Adrenal gland (tissue), 12 donors: ENCODE results near the gene BAHCC1. TPM values are rescaled to one million over a fixed set of nuclear protein-coding genes. Genes with fewer than 3 reads are reported as not detected.

Experiments
- DNase-seq, 7 donors: peaks; one replicate each; pipeline ENCODE4 v3.0.0-alpha.2; 2019 to 2020
- H3K27ac ChIP-seq, 5 donors: fragments of 200-600 bp; sonication (generic) in 4 of 5; 1 replicate in 3 of 5; 2 replicates in 2 of 5; pipeline versions ENCODE4 v1.5.1 to v1.8.0; 2016 to 2020; ENCODE audit warnings: mild to moderate bottlenecking in 1 of 5
- H3K27me3 ChIP-seq: fragments of 200-600 bp; 2 replicates; pipeline ENCODE4 v1.8.0; 2021
- H3K36me3 ChIP-seq, 2 donors: fragments of 200-600 bp; replicated peaks in 1 of 2; 1 replicate in 1 of 2; 2 replicates in 1 of 2; pipeline versions ENCODE4 v1.5.1 to v1.8.0; 2018 to 2022
- H3K4me1 ChIP-seq, 2 donors: fragments of 200-600 bp; replicated peaks in 1 of 2; 1 replicate in 1 of 2; 2 replicates in 1 of 2; pipeline versions ENCODE4 v1.5.1 to v1.8.0; 2018 to 2021
- H3K4me3 ChIP-seq, 4 donors: fragments of 200-600 bp; sonication (generic) in 3 of 4; one replicate each; pipeline ENCODE4 v1.5.1; 2016 to 2018
- H3K9me3 ChIP-seq, 3 donors: fragments of 200-600 bp; sonication (generic) in 1 of 3; replicated peaks in 1 of 3; 1 replicate in 2 of 3; 2 replicates in 1 of 3; pipeline versions ENCODE4 v1.5.1 to v1.8.0; 2016 to 2021
- POLR2A ChIP-seq, 2 donors: fragments of 450-650 bp; IDR thresholded peaks; one replicate each; pipeline ENCODE4 v1.6.1; 2017; ENCODE audit warnings: antibody characterized with exemption in 2 of 2, mild to moderate bottlenecking in 2 of 2, moderate library complexity in 1 of 2
- WGBS, 4 donors: extraction: QIAGEN DNeasy Blood & Tissue Kit in 2 of 4; methylation state at CpG; one replicate each; pipeline versions ENCODE4 v1.1.5 to v1.1.7; 2013 to 2017; 5-methylcytosine and 5-hydroxymethylcytosine counted together
- intact Hi-C, 2 donors: fragments of 100-400 bp; cut with DNase I; formaldehyde crosslinking; loops; one replicate each; pipeline versions ENCODE4 v1.14.1 to v1.15.0; 2022 to 2023
- polyA plus RNA-seq, 3 donors: library from polyadenylated mRNA; stranded (reverse); fragments of 200-250 nt in 2 of 3; fragments of 350-450 nt in 1 of 3; fragmentation: Illumina TruSeq in 1 of 3; extraction: RNeasy Lipid Tissue Mini Kit (QIAGEN cat#74804) in 1 of 3; gene quantifications; one replicate each; pipeline ENCODE4 v1.2.3, GENCODE V29; 2013 to 2014
- total RNA-seq, 9 donors: library from RNA; depleted of rRNA in 4 of 9; stranded (reverse); fragments of >200 nt in 4 of 9; fragments of 120-200 nt in 1 of 9; fragmentation: NEBNext Ultra II Directional in 1 of 9; extraction: Animal tissue kit (Norgen Biotek cat#: 25700) in 1 of 9; gene quantifications; one replicate each; pipeline versions ENCODE4 v1.1.0 to v1.2.4, GENCODE V29; 2013 to 2023
- TF ChIP-seq, protein P1 (sequence below), 6 experiments: fragments of 450-650 bp in 4 of 6; fragments of 200-600 bp in 2 of 6; sonication (generic) in 1 of 6; IDR thresholded peaks; 1 replicate in 5 of 6; 2 replicates in 1 of 6; pipeline versions ENCODE4 v1.5.1 to v1.8.0; 2016 to 2021; ENCODE audit warnings: antibody characterized with exemption in 6 of 6, mild to moderate bottlenecking in 2 of 6, moderate library complexity in 1 of 6
- donor health status: healthy with polysubstance abuse.
- donor health status: Bipolar disorder and iron deficiency.
- donor health status: DM: yes; HTN: yes; CAD: no.
- donor health status: DM: no; HTN: no; CAD: no.
- donor health status: DM: no; HTN: no; CAD: no.
- donor health status: DM: yes; HTN: yes; CAD: no.

BAHCC1 gene
- total and polyA plus RNA-seq, 12 donors = 1.7 to 68.0 (median 18.4) TPM

DNA sequence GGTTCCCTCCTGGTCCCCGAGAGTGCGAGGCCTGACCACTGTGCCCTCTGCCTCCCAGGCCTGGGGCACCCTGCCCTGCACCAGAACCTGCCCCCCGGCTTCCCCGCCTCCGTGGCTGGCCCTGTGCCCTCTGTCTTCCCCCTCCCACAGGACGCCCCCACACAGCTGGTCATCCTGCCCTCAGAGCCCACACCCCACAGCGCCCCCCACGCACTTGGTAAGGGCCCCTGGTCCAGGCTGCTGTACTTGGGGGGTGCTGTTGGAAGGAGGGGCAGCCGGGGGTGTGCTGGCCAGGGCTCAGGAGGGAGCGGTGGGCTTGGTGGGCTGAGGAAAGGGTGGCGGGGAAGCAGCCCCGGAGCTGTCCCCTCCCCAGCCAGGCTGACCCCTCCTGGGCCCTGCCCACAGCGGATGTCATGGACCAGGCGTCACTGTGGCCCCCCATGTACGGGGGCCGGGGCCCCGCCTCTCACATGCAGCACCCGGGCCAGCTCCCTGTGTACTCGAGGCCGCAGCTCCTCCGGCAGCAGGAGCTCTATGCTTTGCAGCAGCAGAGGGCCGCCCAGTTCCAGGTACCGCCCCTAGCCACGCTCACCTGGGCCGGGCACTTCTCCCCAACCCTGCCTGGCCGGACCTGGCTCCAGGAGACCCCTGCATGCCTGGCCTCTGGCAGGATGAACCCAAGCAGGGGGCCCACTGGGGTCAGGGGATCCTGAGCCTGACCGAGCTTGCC, 49.5 kb downstream of the BAHCC1 start:
- intact Hi-C loops = no loop called here
- Histone ChIP-seq H3K4me3 (no peak overlapping the region), H3K27me3 (no peaks in the 10 kb centered on the region), H3K9me3 (no peaks in the 10 kb centered on the region), H3K4me1 (no peaks in the 10 kb centered on the region), H3K36me3 (no peaks in the 10 kb centered on the region), H3K27ac (no peak overlapping the region)
- DNase-seq = no peak
- WGBS, 4 donors = 90 to 95% (median 94%) methylated on average over 7 to 27 of the region's 27 CpGs
- TF ChIP-seq, protein P1, sequence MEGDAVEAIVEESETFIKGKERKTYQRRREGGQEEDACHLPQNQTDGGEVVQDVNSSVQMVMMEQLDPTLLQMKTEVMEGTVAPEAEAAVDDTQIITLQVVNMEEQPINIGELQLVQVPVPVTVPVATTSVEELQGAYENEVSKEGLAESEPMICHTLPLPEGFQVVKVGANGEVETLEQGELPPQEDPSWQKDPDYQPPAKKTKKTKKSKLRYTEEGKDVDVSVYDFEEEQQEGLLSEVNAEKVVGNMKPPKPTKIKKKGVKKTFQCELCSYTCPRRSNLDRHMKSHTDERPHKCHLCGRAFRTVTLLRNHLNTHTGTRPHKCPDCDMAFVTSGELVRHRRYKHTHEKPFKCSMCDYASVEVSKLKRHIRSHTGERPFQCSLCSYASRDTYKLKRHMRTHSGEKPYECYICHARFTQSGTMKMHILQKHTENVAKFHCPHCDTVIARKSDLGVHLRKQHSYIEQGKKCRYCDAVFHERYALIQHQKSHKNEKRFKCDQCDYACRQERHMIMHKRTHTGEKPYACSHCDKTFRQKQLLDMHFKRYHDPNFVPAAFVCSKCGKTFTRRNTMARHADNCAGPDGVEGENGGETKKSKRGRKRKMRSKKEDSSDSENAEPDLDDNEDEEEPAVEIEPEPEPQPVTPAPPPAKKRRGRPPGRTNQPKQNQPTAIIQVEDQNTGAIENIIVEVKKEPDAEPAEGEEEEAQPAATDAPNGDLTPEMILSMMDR (IDR thresholded peaks at IDR 0.05) = no peak
- TF ChIP-seq POLR2A (IDR thresholded peaks at IDR 0.05) = no peak

DNA sequence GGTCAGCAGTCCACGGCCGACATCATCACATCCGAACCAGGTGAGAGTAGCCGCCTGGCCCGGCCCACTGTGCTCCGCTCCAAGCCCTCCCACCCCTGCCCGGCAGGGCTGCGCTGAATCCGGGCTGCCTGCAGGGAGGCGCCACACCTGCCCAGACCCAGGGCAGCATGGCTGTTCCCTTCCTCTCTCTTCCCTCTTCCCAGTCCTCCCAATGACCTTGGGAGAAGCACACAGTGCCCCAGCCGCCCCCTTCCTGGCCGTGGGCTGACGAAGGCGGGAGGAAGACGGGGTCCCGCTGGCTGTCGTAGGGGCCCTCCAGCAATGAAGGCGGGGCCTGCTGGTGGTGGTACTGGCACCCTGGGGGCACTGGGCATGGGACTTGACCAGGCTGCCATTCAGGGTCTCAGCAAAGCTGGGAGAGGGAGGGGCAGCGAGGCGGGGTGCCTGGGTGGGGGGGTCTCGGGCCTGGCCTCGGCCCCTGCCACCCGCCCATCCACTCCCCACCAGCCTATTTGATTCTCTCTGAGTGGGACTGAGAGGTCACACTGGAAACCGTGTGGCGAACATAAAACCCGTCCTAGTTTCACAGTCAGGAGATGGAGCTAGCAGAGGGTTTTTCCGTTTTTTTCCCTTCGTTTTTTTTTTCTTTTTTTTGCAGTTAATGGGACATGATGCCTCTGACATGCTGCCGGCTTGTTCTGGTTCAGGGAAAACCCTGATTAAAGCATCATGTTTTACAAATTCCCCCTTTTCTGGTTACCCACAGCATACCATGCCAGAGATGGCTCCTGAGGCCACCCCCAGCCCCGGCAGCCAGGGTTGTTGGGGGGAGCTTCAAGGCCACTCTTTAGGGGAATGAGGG, 50.6 kb downstream of the BAHCC1 start:
- no peaks in the 10 kb centered on the region for H3K27me3 ChIP-seq
- WGBS, 4 donors = 76 to 85% (median 83%) methylated on average over 12 to 30 of the region's 30 CpGs
- no peak overlapping the region for H3K27ac ChIP-seq
- H3K4me1 ChIP-seq = no peaks in the 10 kb centered on the region
- intact Hi-C loops = no loop called here
- no peaks in the 10 kb centered on the region for H3K36me3 ChIP-seq
- no peak for DNase-seq
- H3K4me3 ChIP-seq = no peak overlapping the region
- TF ChIP-seq POLR2A (IDR thresholded peaks at IDR 0.05) = no peak
- TF ChIP-seq, protein P1 (IDR thresholded peaks at IDR 0.05) = no peak
- H3K9me3 ChIP-seq = no peaks in the 10 kb centered on the region

DNA sequence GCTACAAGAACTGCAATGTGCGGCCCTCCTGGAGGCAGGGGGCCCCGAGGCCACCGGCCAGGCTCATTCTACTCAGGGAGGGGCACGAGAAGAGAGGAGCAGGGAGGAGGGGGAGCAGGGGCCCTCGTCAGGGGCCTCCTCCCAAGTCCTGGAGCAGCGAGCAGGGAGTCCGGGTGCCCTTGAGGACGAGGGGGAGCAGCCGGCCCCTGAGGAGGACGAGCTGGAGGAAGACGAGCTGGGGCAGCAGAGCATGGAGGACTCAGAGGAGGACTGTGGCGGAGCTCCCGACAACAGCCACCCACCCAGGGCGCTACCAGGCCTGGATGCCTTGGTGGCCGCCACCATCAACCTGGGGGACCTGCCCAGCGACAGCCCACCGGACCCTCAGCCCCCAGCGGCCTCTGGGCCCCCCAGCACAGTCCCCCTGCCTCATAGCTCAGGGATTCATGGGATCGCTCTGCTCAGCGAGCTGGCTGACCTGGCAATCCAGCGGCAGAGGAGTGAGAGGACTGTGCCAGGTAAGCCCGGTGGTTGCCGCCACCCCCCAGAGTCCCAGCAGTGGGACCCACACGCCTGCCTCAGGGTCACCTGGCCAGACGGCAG, 52.2 kb downstream of the BAHCC1 start:
- Histone ChIP-seq H3K4me3 (no peak overlapping the region), H3K27me3 (no peaks in the 10 kb centered on the region), H3K9me3 (no peaks in the 10 kb centered on the region), H3K27ac (no peak overlapping the region), H3K36me3 (no peaks in the 10 kb centered on the region), H3K4me1 (no peaks in the 10 kb centered on the region)
- no peak for TF ChIP-seq POLR2A (IDR thresholded peaks at IDR 0.05)
- TF ChIP-seq, protein P1 (IDR thresholded peaks at IDR 0.05) = no peak
- DNase-seq = no peak
- intact Hi-C loops = no loop called here
- WGBS, 4 donors = 89 to 94% (median 92%) methylated on average over 12 to 25 of the region's 25 CpGs

DNA sequence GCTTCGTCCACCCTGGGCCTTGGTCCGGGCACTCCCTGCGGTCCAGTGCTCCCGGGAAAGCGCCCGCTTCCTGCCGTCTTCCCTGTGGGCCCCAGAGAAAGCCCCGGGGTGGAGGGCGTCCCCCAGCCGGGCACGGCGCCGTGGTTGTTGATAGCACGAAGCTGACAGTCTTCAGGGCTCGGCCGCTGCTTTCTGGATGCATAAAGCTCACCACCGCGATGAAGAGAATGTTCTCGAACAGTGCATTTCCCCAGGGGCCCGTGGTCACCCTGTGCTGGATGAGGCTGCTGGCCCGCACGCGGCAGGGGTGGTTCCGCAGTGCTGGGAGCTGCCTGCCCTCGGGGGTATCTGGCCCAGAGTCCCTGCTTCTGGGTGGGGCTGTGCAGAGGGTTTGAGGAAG, 53.2 kb downstream of the BAHCC1 start:
- intact Hi-C loops = no loop called here
- no peaks in the 10 kb centered on the region for H3K36me3 ChIP-seq

More for the DNA sequence above, 53.2 kb downstream of the BAHCC1 start:
- TF ChIP-seq, protein P1 (IDR thresholded peaks at IDR 0.05) = no peak
- no peak for TF ChIP-seq POLR2A (IDR thresholded peaks at IDR 0.05)
- DNase-seq = no peak
- WGBS, 4 donors = 90 to 99% (median 94%) methylated on average over 14 to 25 of the region's 25 CpGs
- H3K27ac ChIP-seq = no peak overlapping the region
- H3K4me3 ChIP-seq = no peak overlapping the region
- H3K4me1 ChIP-seq = no peaks in the 10 kb centered on the region
- H3K9me3 ChIP-seq = no peaks in the 10 kb centered on the region
- no peaks in the 10 kb centered on the region for H3K27me3 ChIP-seq
